B cell (primary cell): ENCODE results near the gene RAD51B.

Source experiments
- CTCF ChIP-seq: fragments of 200-600 bp; IDR thresholded peaks from one replicate; pipeline ENCODE4 v1.8.0; 2022; ENCODE audit warnings: antibody characterized with exemption, mild to moderate bottlenecking
- EZH2 ChIP-seq: IDR thresholded peaks from 2 replicates; pipeline ENCODE4 v1.6.1; 2012; ENCODE audit warnings: borderline replicate concordance, low read depth, mild to moderate bottlenecking, moderate library complexity, low read length; ENCODE audit not compliant: insufficient read depth, poor library complexity, severe bottlenecking

- TF ChIP-seq EZH2 (no peak), CTCF (no peak)
These were observed 853.9 kb downstream of the RAD51B start for GRCh38 chr14:68673464-68673863.
